Measurements from ENCODE around the gene HMOX1.
A peak's percentile ranks its signal among the peaks of the same experiment; 100 is the strongest.
"Not testable (repeated sequence)": the region's sequence is repeated elsewhere in the genome, so short reads cannot be mapped to it uniquely, and the experiment has no call there.

The HMOX1 gene

GRCh38 chr22:35359380-35360065, 21.4 kb upstream of the HMOX1 start:
- DNase-seq (ENCODE audit: insufficient read length, low spot score) = no peak
- no peak for TF ChIP-seq POLR2A (IDR thresholded peaks at IDR 0.05; ENCODE audit: low read depth, low read length)
- no peak for FAIRE-seq

GRCh38 chr22:35361001-35361558, 19.8 kb upstream of the HMOX1 start:
- DNase-seq (ENCODE audit: insufficient read length, low spot score) = no peak
- FAIRE-seq = no peak
- TF ChIP-seq POLR2A (IDR thresholded peaks at IDR 0.05; ENCODE audit: low read depth, low read length) = no peak

- DNase-seq (ENCODE audit: insufficient read length, low spot score) (no peak), FAIRE-seq (no peak)
- no peak for TF ChIP-seq POLR2A (IDR thresholded peaks at IDR 0.05; ENCODE audit: low read depth, low read length)
Observed at GRCh38 chr22:35363566-35364086, 17.3 kb upstream of the HMOX1 start.

GRCh38 chr22:35364230-35364629, 16.7 kb upstream of the HMOX1 start:
- not testable (repeated sequence) for DNase-seq (ENCODE audit: insufficient read length, low spot score)
- FAIRE-seq = peak; percentile 6

- FAIRE-seq (no peak), DNase-seq (ENCODE audit: insufficient read length, low spot score) (no peak)
- TF ChIP-seq POLR2A (IDR thresholded peaks at IDR 0.05; ENCODE audit: low read depth, low read length) = no peak
Observed at GRCh38 chr22:35367331-35367886, 13.5 kb upstream of the HMOX1 start.

- no peak for FAIRE-seq
- no peak for DNase-seq (ENCODE audit: insufficient read length, low spot score)
- TF ChIP-seq POLR2A (IDR thresholded peaks at IDR 0.05; ENCODE audit: low read depth, low read length) = no peak
Observed at GRCh38 chr22:35368386-35368785, 12.5 kb upstream of the HMOX1 start.

GRCh38 chr22:35369996-35370395, 10.9 kb upstream of the HMOX1 start:
- TF ChIP-seq POLR2A (IDR thresholded peaks at IDR 0.05; ENCODE audit: low read depth, low read length) = no peak
- FAIRE-seq (no peak), DNase-seq (ENCODE audit: insufficient read length, low spot score) (no peak)

GRCh38 chr22:35373781-35374180, 7.1 kb upstream of the HMOX1 start:
- DNase-seq (ENCODE audit: insufficient read length, low spot score) (no peak), FAIRE-seq (no peak)
- no peak for TF ChIP-seq POLR2A (IDR thresholded peaks at IDR 0.05; ENCODE audit: low read depth, low read length)

- TF ChIP-seq POLR2A (IDR thresholded peaks at IDR 0.05; ENCODE audit: low read depth, low read length) = no peak
- FAIRE-seq (no peak), DNase-seq (ENCODE audit: insufficient read length, low spot score) (no peak)
Observed at GRCh38 chr22:35375031-35375430, 5.9 kb upstream of the HMOX1 start.

GRCh38 chr22:35375526-35375925, 5.4 kb upstream of the HMOX1 start:
- TF ChIP-seq POLR2A (IDR thresholded peaks at IDR 0.05; ENCODE audit: low read depth, low read length) = no peak
- DNase-seq (ENCODE audit: insufficient read length, low spot score) = no peak
- no peak for FAIRE-seq

GRCh38 chr22:35376728-35377472, 4.0 kb upstream of the HMOX1 start:
- FAIRE-seq = peak; percentile 82
- no peak for TF ChIP-seq POLR2A (IDR thresholded peaks at IDR 0.05; ENCODE audit: low read depth, low read length)
- peak; percentile 65 for DNase-seq (ENCODE audit: insufficient read length, low spot score)

GRCh38 chr22:35377735-35378134, 3.2 kb upstream of the HMOX1 start:
- no peak for TF ChIP-seq POLR2A (IDR thresholded peaks at IDR 0.05; ENCODE audit: low read depth, low read length)
- no peak for DNase-seq (ENCODE audit: insufficient read length, low spot score)
- no peak for FAIRE-seq

GRCh38 chr22:35378621-35379020, 2.3 kb upstream of the HMOX1 start:
- no peak for TF ChIP-seq POLR2A (IDR thresholded peaks at IDR 0.05; ENCODE audit: low read depth, low read length)
- no peak for DNase-seq (ENCODE audit: insufficient read length, low spot score)
- no peak for FAIRE-seq
